Nephron progenitor cell (in vitro differentiated cells): ENCODE data around the gene SRPK3.

Experiments used
- DNase-seq: peaks from one replicate; pipeline ENCODE4 v3.0.0; 2021
- H3K27ac Mint-ChIP-seq: 2 replicates; pipeline ENCODE4 v1.8.0; 2021; ENCODE audit warnings: mild to moderate bottlenecking, moderate library complexity, mixed read lengths
- H3K27me3 Mint-ChIP-seq: 2 replicates; pipeline ENCODE4 v1.8.0; 2021; ENCODE audit warnings: mild to moderate bottlenecking, low read depth, mixed read lengths; ENCODE audit not compliant: poor library complexity
- H3K36me3 Mint-ChIP-seq: 2 replicates; pipeline ENCODE4 v1.8.0; 2021; ENCODE audit warnings: low read depth, mixed read lengths
- H3K4me1 Mint-ChIP-seq: 2 replicates; pipeline ENCODE4 v1.8.0; 2021; ENCODE audit warnings: mixed read lengths
- H3K4me3 Mint-ChIP-seq: 2 replicates; pipeline ENCODE4 v1.8.0; 2021; ENCODE audit warnings: mild to moderate bottlenecking, moderate library complexity, mixed read lengths
- H3K9me3 Mint-ChIP-seq: 2 replicates; pipeline ENCODE4 v1.8.0; 2021; ENCODE audit warnings: mild to moderate bottlenecking, moderate library complexity, mixed read lengths
- CTCF ChIP-seq: fragments of 200-600 bp; sonication (generic); IDR thresholded peaks from 2 replicates; pipeline ENCODE4 v1.5.0; 2021; ENCODE audit warnings: antibody characterized with exemption

The SRPK3 gene

GRCh38 chrX:153780678-153781427 lies at the start of gene SRPK3:
Gene SRPK3 (plus strand): TSS chrX:153781041. CDS start chrX:153781087, 46 bp downstream.
- Mint-ChIP-seq H3K27me3 (no peaks in the 10 kb centered on the region), H3K4me3 (no peak within 1 kb of the TSS), H3K4me1 (peaks cover 10% of the 10 kb centered on the region), H3K27ac (peak within 1 kb of the TSS; percentile 93), H3K9me3 (peaks cover 26% of the 10 kb centered on the region), H3K36me3 (no peaks in the 10 kb centered on the region)
- no peak for TF ChIP-seq CTCF
- DNase-seq = no peak

GRCh38 chrX:153731117-153731844 lies 49.6 kb upstream of the SRPK3 start:
- Mint-ChIP-seq H3K4me3 (no peak overlapping the region), H3K27me3 (peaks cover 8% of the 10 kb centered on the region), H3K27ac (no peak overlapping the region), H3K36me3 (peaks cover 39% of the 10 kb centered on the region), H3K9me3 (peaks cover 72% of the 10 kb centered on the region), H3K4me1 (peaks cover 19% of the 10 kb centered on the region)
- no peak for TF ChIP-seq CTCF
- DNase-seq = no peak

- H3K27me3 Mint-ChIP-seq = peaks cover 8% of the 10 kb centered on the region
- DNase-seq = no peak
- peaks cover 39% of the 10 kb centered on the region for H3K36me3 Mint-ChIP-seq
- peaks cover 78% of the 10 kb centered on the region for H3K9me3 Mint-ChIP-seq
- TF ChIP-seq CTCF = no peak
- H3K4me1 Mint-ChIP-seq = peaks cover 18% of the 10 kb centered on the region
- H3K27ac Mint-ChIP-seq = no peak overlapping the region
- no peak overlapping the region for H3K4me3 Mint-ChIP-seq
Measured at GRCh38 chrX:153731845-153732215, 49.0 kb upstream of the SRPK3 start.

- Mint-ChIP-seq H3K36me3 (peaks cover 39% of the 10 kb centered on the region), H3K27ac (no peak overlapping the region), H3K9me3 (peaks cover 73% of the 10 kb centered on the region), H3K4me3 (no peak overlapping the region), H3K27me3 (peaks cover 8% of the 10 kb centered on the region), H3K4me1 (peaks cover 12% of the 10 kb centered on the region)
- DNase-seq = no peak
- no peak for TF ChIP-seq CTCF
Measured at GRCh38 chrX:153732401-153732800, 48.4 kb upstream of the SRPK3 start.

- peaks cover 8% of the 10 kb centered on the region for H3K27me3 Mint-ChIP-seq
- no peak overlapping the region for H3K4me3 Mint-ChIP-seq
- peaks cover 11% of the 10 kb centered on the region for H3K4me1 Mint-ChIP-seq
- peaks cover 69% of the 10 kb centered on the region for H3K9me3 Mint-ChIP-seq
- peaks cover 35% of the 10 kb centered on the region for H3K36me3 Mint-ChIP-seq
- DNase-seq = no peak
- TF ChIP-seq CTCF = no peak
- no peak overlapping the region for H3K27ac Mint-ChIP-seq
Measured at GRCh38 chrX:153733651-153734240, 47.1 kb upstream of the SRPK3 start.
